GM19397 (cell line): ENCODE data around the gene DAB2.

Source experiments
- ATAC-seq: cut with Tn5 transposase; IDR thresholded peaks from one replicate; pipeline ENCODE4 v1.9.1; 2021; ENCODE audit warnings: mild to moderate bottlenecking, moderate library complexity; ENCODE audit not compliant: unreplicated experiment

Gene DAB2

DNA sequence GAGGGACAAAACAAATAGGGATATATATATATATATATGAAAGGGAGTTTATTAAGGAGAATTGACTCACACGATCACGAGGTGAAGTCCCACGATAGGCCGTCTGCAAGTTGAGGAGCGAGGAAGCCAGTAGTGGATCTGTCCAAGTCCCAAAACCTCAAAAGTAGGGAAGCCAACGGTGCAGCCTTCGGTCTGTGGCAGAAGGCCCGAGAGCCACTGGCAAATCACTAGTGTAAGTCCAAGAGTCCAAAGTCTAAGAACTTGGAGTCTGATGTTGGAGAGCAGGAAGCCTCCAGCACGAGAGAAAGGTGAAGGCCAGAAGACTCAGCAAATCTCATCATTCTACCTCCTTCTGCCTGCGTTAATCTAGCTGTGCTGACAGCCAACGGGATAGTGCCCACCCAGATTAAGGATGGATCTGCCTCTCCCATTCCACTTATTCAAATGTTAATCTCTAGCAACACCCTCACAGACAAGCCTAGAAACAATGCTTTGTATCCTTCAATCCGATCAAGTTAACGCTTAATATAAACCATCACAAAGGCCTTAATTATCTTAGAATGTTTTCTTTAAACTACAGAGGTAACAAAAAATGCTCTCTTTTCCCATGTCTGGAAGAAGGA, 23.8 kb upstream of the DAB2 start:
- ATAC-seq: no peak

DNA sequence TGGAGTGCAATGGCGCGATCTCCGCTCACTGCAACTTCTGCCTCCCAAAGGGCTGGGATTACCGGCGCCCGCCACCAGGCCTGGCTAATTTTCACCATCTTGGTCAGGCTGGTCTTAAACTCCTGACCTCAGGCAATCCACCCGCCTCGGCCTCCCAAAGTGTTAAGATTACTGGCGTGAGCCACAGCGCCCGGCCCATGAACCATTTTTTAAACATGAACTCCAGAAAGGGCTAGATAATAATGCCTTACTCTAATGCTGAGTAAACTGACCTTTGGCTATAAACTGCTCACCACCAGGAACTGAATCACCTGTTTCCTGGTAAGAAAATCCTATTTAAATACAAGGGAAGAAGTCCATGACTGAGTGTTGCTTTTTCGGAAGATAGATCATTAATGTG, 23.2 kb upstream of the DAB2 start:
- ATAC-seq: no peak

GRCh38 chr5:39447059-39447458, 22.3 kb upstream of the DAB2 start:
- no peak for ATAC-seq

DNA sequence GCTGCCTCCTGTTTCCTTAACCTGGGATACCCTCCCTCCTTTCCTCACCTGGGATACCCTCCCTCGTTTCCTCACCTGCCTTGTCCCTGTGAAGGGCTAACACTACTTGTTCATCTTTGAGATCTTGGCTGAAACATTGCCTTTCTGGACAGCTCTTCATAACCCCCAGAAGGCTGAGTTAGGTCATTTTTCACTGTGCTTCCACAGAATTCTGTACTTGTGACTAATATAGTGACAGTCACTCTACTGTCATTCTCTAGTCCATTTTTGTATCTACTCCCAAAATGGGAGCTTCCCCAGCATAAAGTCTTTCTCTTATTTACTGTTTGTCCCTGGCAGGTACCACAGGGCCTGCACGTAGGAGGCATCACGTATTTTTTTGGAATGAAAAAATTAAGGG, 21.5 kb upstream of the DAB2 start:
- ATAC-seq: no peak

DNA sequence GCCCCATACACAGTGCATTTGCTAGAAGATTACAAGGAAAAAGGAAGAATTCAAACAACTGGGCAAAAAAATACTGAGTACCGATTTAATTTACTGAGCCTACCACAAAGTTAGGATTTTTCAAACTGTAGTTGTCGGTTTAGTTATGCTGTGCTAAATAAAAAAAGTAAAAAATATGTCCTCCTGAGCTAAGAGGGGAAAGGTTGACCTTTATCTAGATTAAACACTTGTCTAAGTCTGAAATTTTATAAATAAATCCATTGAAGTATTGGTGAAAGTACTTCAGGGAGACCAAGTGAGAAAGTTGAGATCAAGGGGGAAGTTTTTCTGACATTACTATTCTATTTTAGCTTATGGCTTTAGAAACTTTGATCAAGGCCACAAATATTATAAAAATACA, 19.1 kb upstream of the DAB2 start:
- ATAC-seq: no peak

- no peak for ATAC-seq
Measured at GRCh38 chr5:39442991-39443390, 18.2 kb upstream of the DAB2 start.

- ATAC-seq: no peak
Measured at GRCh38 chr5:39441838-39442237, 17.1 kb upstream of the DAB2 start.

GRCh38 chr5:39440958-39441624, 16.3 kb upstream of the DAB2 start:
- no peak for ATAC-seq

DNA sequence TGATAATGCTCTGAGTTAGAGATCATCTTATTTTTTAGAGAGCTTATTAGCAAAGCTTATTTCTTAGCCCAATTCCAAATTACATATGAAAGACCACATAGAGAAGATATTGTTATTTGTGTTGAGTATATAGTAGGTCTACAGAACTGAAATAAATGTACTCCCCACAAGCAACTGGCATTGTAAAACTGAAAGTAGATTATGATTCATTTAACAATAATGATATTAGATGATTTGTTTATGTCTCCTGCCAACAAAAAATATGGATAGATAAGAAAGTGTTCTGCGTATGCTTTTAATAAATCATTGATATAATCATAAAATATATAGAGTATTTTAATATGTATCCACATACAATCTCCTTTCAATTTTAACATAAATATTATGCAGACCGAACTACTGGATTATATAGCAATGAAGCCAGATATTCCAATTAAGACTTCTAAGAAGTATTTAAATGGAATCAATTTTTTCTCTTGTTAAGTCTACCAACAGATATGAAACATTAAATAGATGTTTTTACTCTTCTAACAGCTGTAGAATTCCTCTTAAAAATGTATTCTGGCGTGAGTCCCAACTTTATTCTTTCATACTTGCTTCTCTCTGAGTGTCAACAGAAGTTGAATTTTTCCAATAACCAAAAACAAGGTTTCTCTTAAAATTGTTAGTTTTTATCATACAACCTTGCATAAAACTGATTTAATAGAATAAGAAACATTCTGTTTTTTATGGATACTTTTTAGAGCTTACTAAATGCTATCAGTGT, 15.6 kb upstream of the DAB2 start:
- no peak for ATAC-seq

DNA sequence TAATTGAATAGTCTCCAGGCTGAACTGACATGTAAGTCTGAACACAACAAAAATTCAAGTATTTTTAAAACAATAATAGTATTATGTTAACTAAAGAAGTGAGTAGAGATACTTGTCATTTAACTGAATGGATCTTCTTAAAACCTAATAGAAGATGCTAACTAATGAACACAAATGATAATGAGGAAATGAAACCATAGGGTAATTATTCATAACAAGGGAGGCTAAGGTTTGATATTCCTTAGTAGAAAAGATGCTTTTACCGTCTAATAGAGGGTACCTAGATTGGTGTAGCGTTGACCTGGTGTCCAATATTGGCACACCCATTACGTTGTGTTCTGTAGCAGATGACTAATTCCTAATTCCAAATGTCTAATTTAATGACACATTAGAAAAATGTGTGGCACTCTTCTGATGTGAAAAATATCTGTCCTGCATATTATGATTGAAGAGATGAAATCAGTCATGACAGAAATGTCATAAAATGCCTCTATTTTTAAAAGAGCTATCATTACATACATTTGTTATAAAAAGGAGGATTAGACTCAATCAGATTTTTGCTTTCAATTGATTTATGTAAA, 14.9 kb upstream of the DAB2 start:
- ATAC-seq: no peak

DNA sequence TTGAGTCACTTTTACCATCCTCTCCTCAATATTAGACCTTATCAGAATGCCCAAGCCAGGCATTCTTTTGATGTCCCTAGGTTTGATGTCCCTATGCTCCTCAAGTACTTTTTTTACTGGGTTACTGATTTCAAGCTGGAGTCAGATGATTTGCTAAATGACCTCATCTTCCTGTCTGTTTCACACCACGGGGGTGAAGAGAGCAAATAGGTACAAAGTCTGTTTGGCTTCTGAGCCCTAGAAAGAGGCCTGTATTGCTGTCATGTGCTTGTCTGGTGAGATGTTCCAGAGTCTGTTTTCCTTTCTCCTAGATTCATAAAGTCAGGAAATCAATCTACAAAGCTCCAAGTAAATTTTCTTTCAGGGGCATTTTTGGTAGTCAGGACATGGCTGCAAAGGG, 12.7 kb upstream of the DAB2 start:
- ATAC-seq: no peak

GRCh38 chr5:39433848-39434247, 9.1 kb upstream of the DAB2 start:
- ATAC-seq: no peak

DNA sequence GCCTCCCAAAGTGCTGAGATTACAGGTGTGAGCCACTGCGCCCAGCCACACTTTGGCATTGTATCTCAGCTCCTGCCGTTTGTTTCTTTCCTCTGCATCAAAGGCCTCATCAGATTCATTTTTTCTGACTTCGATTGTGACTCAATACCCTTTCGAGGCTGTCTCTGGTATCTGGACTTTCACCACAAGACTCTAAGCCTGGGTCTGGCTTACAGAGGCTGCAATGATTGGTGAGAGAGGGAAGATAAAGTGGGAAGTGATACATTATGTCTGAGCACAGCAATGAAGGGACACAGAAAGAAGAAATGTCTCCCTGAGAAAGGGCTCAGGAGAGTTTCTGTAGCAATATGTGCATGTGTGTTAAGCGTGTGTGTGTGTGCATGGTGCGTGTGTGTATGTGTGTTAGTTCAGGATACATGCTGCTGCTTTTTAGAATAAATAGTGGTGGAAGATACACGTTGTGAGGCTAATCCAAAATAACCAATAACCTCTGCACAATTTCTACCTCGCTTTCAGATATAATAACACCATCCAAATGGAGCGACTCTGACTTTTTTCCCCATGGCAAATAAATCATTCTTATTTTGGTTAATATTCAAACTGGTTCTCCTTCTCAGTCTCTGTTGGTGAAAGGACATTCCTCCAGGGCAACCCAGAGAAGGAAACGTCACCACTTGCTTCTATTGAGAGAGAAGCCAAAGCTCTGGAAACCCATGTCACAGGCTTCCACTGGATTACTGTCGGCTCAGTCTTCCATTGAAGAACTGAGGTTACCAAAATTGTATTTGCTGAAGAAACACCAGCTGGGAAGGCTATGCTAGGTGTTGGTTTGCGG, 8.1 kb upstream of the DAB2 start:
- no peak for ATAC-seq

DNA sequence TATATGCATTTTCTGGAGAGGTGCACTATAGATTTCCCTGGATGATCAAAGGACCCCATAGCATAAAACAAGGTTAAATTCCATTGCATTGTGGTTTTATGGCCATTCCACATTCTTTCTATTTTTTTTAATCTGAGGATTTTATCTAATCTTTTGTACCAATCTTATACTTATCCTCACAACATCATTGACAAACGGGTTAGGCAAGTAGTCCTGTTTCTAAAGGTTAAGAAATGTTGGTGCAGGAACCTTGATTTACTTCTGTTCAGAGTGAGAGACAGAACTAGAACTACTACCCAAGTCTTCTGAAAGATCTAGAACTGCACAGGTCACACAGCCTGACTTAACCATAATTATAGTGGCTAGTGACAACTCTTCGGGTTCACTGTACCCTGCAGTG, 5.7 kb upstream of the DAB2 start:
- ATAC-seq: no peak

DNA sequence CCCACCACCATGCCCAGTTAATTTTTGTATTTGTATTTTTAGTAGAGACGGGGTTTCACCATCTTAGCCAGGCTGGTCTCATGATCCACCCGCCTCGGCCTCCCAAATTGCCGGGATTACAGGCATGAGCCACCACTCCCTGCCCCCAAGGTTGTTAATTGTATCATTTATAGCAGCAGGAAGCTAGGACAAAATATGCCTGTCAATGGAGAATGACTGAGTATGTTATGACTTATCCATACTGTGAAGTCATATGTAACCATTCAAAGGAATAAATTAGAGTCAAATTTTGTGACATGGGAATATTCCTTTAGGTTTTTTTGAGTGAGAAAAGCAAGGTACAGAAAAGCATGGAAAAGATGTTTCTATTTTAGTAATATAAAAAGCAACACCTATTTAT, 3.9 kb upstream of the DAB2 start:
- no peak for ATAC-seq

DNA sequence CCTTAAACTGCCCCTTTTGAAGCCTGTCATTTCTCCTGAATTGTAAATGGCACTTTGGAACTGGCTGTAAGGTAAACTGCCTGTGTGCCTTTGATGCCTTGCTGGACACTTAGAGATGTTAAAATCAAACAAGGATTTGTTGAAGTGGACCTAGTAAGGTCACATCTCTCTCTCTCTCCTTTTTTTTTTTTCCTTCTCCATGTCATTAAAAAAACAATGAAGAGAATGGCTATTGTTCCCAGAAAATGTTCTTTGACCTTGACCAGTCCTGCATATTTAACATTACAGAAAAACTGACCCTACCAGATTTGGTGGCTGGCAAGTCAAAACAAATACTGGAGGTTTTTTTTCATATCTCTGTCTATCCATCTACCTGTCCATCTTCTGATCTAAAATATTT, 2.9 kb upstream of the DAB2 start:
- no peak for ATAC-seq

DNA sequence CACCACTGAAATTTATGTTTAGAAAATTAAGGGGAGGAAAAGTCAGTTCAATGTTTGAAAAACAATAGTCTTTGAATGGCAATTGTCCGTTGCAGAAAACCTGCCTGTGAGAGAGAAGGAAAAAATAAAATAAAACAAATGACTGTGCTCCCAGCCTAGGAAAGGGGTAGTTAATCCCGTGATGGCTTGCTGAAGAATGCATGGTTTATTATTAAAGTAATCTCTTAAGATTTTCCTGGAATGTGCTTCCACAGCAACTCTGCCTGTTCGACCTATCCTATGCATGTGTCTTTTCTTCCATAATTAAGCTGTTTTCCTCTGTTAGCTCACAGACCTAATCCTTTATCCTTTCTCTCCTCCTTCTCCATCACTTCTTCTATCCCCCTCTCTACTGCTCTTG, 2.4 kb upstream of the DAB2 start:
- no peak for ATAC-seq

GRCh38 chr5:39426746-39427105, 1.9 kb upstream of the DAB2 start:
- ATAC-seq: no peak

GRCh38 chr5:39426051-39426745, 1.4 kb upstream of the DAB2 start:
- ATAC-seq: no peak

- ATAC-seq: no peak
Measured at GRCh38 chr5:39423331-39423751, 1.4 kb downstream of the DAB2 start.
